Measurements from ENCODE around the gene CREBRF.

The CREBRF gene

GRCh38 chr5:173093606-173094005, 37.5 kb downstream of the CREBRF start:
- no peak for DNase-seq (ENCODE audit: extremely low read depth, low read depth)
- no peak for TF ChIP-seq CTCF (IDR thresholded peaks at IDR 0.05; ENCODE audit: low read depth, low read length)

- no peak for DNase-seq (ENCODE audit: extremely low read depth, low read depth)
- TF ChIP-seq CTCF (IDR thresholded peaks at IDR 0.05; ENCODE audit: low read depth, low read length): no peak
These were observed 38.0 kb downstream of the CREBRF start for GRCh38 chr5:173094012-173094661.

GRCh38 chr5:173098787-173099186, 42.6 kb downstream of the CREBRF start:
- TF ChIP-seq CTCF (IDR thresholded peaks at IDR 0.05; ENCODE audit: low read depth, low read length): no peak
- no peak for DNase-seq (ENCODE audit: extremely low read depth, low read depth)

DNA sequence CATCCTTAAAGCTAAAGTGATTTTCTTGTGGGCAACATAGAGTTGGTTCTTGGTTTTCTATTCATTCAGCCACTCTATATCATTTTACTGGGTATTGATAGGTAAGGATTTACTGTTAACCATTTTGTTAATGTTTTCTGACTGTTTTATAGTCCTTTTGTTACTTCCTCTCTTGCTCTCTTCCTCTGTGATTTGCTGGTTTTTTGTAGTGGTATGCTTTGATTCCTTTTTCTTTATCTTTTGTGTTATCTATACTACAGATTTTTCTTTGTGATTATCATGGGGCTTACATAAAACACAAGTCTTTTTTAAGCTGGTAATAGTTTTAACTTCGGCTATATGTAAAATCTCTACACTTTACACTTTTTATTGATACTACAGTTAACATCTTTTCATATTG, 43.3 kb downstream of the CREBRF start:
- no peak for TF ChIP-seq CTCF (IDR thresholded peaks at IDR 0.05; ENCODE audit: low read depth, low read length)
- no peak for DNase-seq (ENCODE audit: extremely low read depth, low read depth)

- DNase-seq (ENCODE audit: extremely low read depth, low read depth): no peak
- no peak for TF ChIP-seq CTCF (IDR thresholded peaks at IDR 0.05; ENCODE audit: low read depth, low read length)
These were observed 45.1 kb downstream of the CREBRF start for GRCh38 chr5:173101245-173101644.

GRCh38 chr5:173103411-173103810, 47.3 kb downstream of the CREBRF start:
- TF ChIP-seq CTCF (IDR thresholded peaks at IDR 0.05; ENCODE audit: low read depth, low read length): no peak
- no peak for DNase-seq (ENCODE audit: extremely low read depth, low read depth)

- no peak for DNase-seq (ENCODE audit: extremely low read depth, low read depth)
- TF ChIP-seq CTCF (IDR thresholded peaks at IDR 0.05; ENCODE audit: low read depth, low read length): no peak
These were observed 52.8 kb downstream of the CREBRF start for GRCh38 chr5:173108914-173109313.

Measured in AG09319 (cell line).